Mesendoderm (in vitro differentiated cells): ENCODE measurements around the gene TOMM6. TPM values are rescaled to one million over a fixed set of nuclear protein-coding genes. Genes with fewer than 3 reads are reported as not detected.
A peak's percentile ranks its signal among the peaks of the same experiment; 100 is the strongest.

Source experiments
- DNase-seq: peaks from one replicate; pipeline ENCODE4 v3.0.0; 2013
- H2AK5ac ChIP-seq: 2 replicates; pipeline ENCODE4 v1.6.1; 2013; ENCODE audit warnings: low read length, inconsistent platforms
- H2BK120ac ChIP-seq: 2 replicates; pipeline ENCODE4 v1.6.1; 2013; ENCODE audit warnings: low read depth, mild to moderate bottlenecking, low read length, moderate library complexity, mixed read lengths
- H2BK15ac ChIP-seq: replicated peaks from 2 replicates; pipeline ENCODE4 v1.6.1; 2013; ENCODE audit warnings: low read depth, mild to moderate bottlenecking, moderate library complexity
- H2BK5ac ChIP-seq: 2 replicates; pipeline ENCODE4 v1.6.1; 2013; ENCODE audit warnings: low read length, inconsistent platforms
- H3K18ac ChIP-seq: 2 replicates; pipeline ENCODE4 v1.6.1; 2013; ENCODE audit warnings: mild to moderate bottlenecking, low read length, mixed read lengths
- H3K23ac ChIP-seq: one replicate; pipeline ENCODE4 v1.6.1; 2013; ENCODE audit warnings: low read length
- H3K27ac ChIP-seq: 2 replicates; pipeline ENCODE4 v1.5.1; 2013; ENCODE audit warnings: low read depth, mild to moderate bottlenecking, inconsistent platforms, low read length, moderate library complexity
- H3K27me3 ChIP-seq: 2 replicates; pipeline ENCODE4 v1.6.1; 2013; ENCODE audit warnings: low read length, control low read depth, mild to moderate bottlenecking, inconsistent platforms; ENCODE audit not compliant: insufficient read depth, poor library complexity
- H3K36me3 ChIP-seq: 2 replicates; pipeline ENCODE4 v1.6.1; 2013; ENCODE audit warnings: low read length, inconsistent platforms; ENCODE audit not compliant: control insufficient read depth, insufficient read depth
- H3K4ac ChIP-seq: one replicate; pipeline ENCODE4 v1.6.1; 2013; ENCODE audit warnings: low read depth, mild to moderate bottlenecking, low read length, moderate library complexity
- H3K4me1 ChIP-seq: 2 replicates; pipeline ENCODE4 v1.6.1; 2013; ENCODE audit warnings: low read depth, low read length, inconsistent platforms; ENCODE audit not compliant: control insufficient read depth
- H3K4me2 ChIP-seq: 2 replicates; pipeline ENCODE4 v1.6.1; 2013; ENCODE audit warnings: low read length
- H3K4me3 ChIP-seq: 2 replicates; pipeline ENCODE4 v1.5.1; 2013; ENCODE audit warnings: mild to moderate bottlenecking, low read length
- H3K56ac ChIP-seq: one replicate; pipeline ENCODE4 v1.6.1; 2013; ENCODE audit warnings: low read length
- H3K79me1 ChIP-seq: 2 replicates; pipeline ENCODE4 v1.6.1; 2013; ENCODE audit warnings: low read length, inconsistent platforms
- H3K79me2 ChIP-seq: 2 replicates; pipeline ENCODE4 v1.6.1; 2013; ENCODE audit warnings: mild to moderate bottlenecking, low read length; ENCODE audit not compliant: control insufficient read depth, insufficient read depth
- H3K9ac ChIP-seq: 2 replicates; pipeline ENCODE4 v1.6.1; 2013; ENCODE audit warnings: low read length, inconsistent platforms
- H4K5ac ChIP-seq: one replicate; pipeline ENCODE4 v1.6.1; 2013; ENCODE audit warnings: low read length
- H4K8ac ChIP-seq: one replicate; pipeline ENCODE4 v1.6.1; 2013; ENCODE audit warnings: low read depth, mild to moderate bottlenecking, control low read depth, low read length, moderate library complexity
- WGBS: extraction: QIAGEN DNeasy Blood & Tissue Kit; methylation state at CpG from one replicate; pipeline ENCODE4 v1.1.7; 2013; ENCODE audit warnings: low lambda C conversion rate, missing lambda C conversion rate; ENCODE audit not compliant: insufficient coverage; ENCODE audit errors: extremely low coverage; 5-methylcytosine and 5-hydroxymethylcytosine counted together
- polyA plus RNA-seq, 2 experiments: library from polyadenylated mRNA; stranded (reverse); fragments of 200-250 nt; gene quantifications; one replicate each; pipeline ENCODE4 v1.2.3, GENCODE V29; 2013

Gene TOMM6
- 376 TPM for polyA plus RNA-seq (2013, experiment 1 of 2)
- 369 TPM for polyA plus RNA-seq (2013, experiment 2 of 2)

- Histone ChIP-seq H3K18ac (peak within 1 kb of the TSS; percentile 64), H3K79me1 (peaks cover 9% of the 10 kb centered on the region), H3K23ac (no peak within 1 kb of the TSS), H4K8ac (peak within 1 kb of the TSS; percentile 87), H2AK5ac (peak within 1 kb of the TSS; percentile 98), H2BK120ac (no peak within 1 kb of the TSS), H3K36me3 (peaks cover 7% of the 10 kb centered on the region), H3K4ac (peak within 1 kb of the TSS; percentile 95), H3K4me3 (peak within 1 kb of the TSS; percentile 100), H2BK15ac (no peak within 1 kb of the TSS), H3K4me1 (no peaks in the 10 kb centered on the region), H3K79me2 (peaks cover 7% of the 10 kb centered on the region), H3K4me2 (peak within 1 kb of the TSS; percentile 98), H3K27ac (peak within 1 kb of the TSS; percentile 69), H4K5ac (peak within 1 kb of the TSS; percentile 26), H3K56ac (peak within 1 kb of the TSS; percentile 99), H3K27me3 (peaks cover 5% of the 10 kb centered on the region), H2BK5ac (peak within 1 kb of the TSS; percentile 85), H3K9ac (peak within 1 kb of the TSS; percentile 99)
- WGBS: no CpG with 5 or more reads among the region's 55 CpGs
- DNase-seq: peak; percentile 97
These were observed at the start of gene TOMM6 for GRCh38 chr6:41787219-41787917. TOMM6 (plus strand) TSS chr6:41787694; CDS start chr6:41787698, 4 bp downstream.

- WGBS: no CpG with 5 or more reads among the region's 4 CpGs
These were observed 48.5 kb upstream of the TOMM6 start for GRCh38 chr6:41739041-41739440.

GRCh38 chr6:41740366-41741162 is 46.9 kb upstream of the TOMM6 start:
- Histone ChIP-seq H3K79me1 (no peaks in the 10 kb centered on the region), H4K5ac (no peak overlapping the region), H3K4me3 (no peak overlapping the region), H3K23ac (no peak overlapping the region), H3K27me3 (no peaks in the 10 kb centered on the region), H2AK5ac (no peak overlapping the region), H3K4me1 (no peaks in the 10 kb centered on the region), H3K18ac (no peak overlapping the region), H2BK120ac (no peak overlapping the region), H3K79me2 (no peaks in the 10 kb centered on the region), H2BK15ac (no peak overlapping the region), H3K36me3 (no peaks in the 10 kb centered on the region), H3K27ac (no peak overlapping the region), H3K56ac (no peak overlapping the region), H3K9ac (no peak overlapping the region), H4K8ac (no peak overlapping the region), H2BK5ac (no peak overlapping the region), H3K4me2 (no peak overlapping the region), H3K4ac (no peak overlapping the region)
- WGBS: no CpG with 5 or more reads among the region's 13 CpGs
- DNase-seq: no peak

More at GRCh38 chr6:41739041-41739440, 48.5 kb upstream of the TOMM6 start:
- Histone ChIP-seq H3K79me1 (no peaks in the 10 kb centered on the region), H4K5ac (no peak overlapping the region), H3K36me3 (no peaks in the 10 kb centered on the region), H3K27ac (no peak overlapping the region), H3K4me2 (no peak overlapping the region), H2BK15ac (no peak overlapping the region), H4K8ac (no peak overlapping the region), H3K23ac (no peak overlapping the region), H2BK5ac (no peak overlapping the region), H3K18ac (no peak overlapping the region), H2AK5ac (no peak overlapping the region), H3K4ac (no peak overlapping the region), H3K56ac (no peak overlapping the region), H2BK120ac (no peak overlapping the region), H3K4me3 (no peak overlapping the region), H3K79me2 (no peaks in the 10 kb centered on the region), H3K4me1 (no peaks in the 10 kb centered on the region), H3K27me3 (no peaks in the 10 kb centered on the region), H3K9ac (no peak overlapping the region)
- DNase-seq: peak; percentile 69

GRCh38 chr6:41741625-41742490 is 45.6 kb upstream of the TOMM6 start:
- Histone ChIP-seq H3K27me3 (no peaks in the 10 kb centered on the region), H2AK5ac (no peak overlapping the region), H3K4me1 (no peaks in the 10 kb centered on the region), H4K5ac (no peak overlapping the region), H3K9ac (no peak overlapping the region), H4K8ac (no peak overlapping the region), H3K4me2 (no peak overlapping the region), H3K79me1 (no peaks in the 10 kb centered on the region), H3K36me3 (no peaks in the 10 kb centered on the region), H3K4ac (no peak overlapping the region), H3K27ac (no peak overlapping the region), H3K4me3 (no peak overlapping the region), H3K79me2 (no peaks in the 10 kb centered on the region), H3K23ac (no peak overlapping the region), H2BK120ac (no peak overlapping the region), H2BK5ac (no peak overlapping the region), H2BK15ac (no peak overlapping the region), H3K18ac (no peak overlapping the region), H3K56ac (no peak overlapping the region)
- no CpG with 5 or more reads among the region's 20 CpGs for WGBS
- DNase-seq: peak; percentile 25

GRCh38 chr6:41743406-41744235 is 43.9 kb upstream of the TOMM6 start:
- no peak overlapping the region for H4K5ac ChIP-seq
- no peak overlapping the region for H3K23ac ChIP-seq
- H2AK5ac ChIP-seq: no peak overlapping the region
- no peaks in the 10 kb centered on the region for H3K79me2 ChIP-seq
- H3K4me3 ChIP-seq: no peak overlapping the region
- no peak overlapping the region for H3K27ac ChIP-seq
- DNase-seq: no peak
- H3K4ac ChIP-seq: no peak overlapping the region
- H3K4me2 ChIP-seq: no peak overlapping the region
- H3K36me3 ChIP-seq: no peaks in the 10 kb centered on the region
- no peak overlapping the region for H2BK120ac ChIP-seq
- no CpG with 5 or more reads among the region's 6 CpGs for whole genome bisulfite sequencing
- no peaks in the 10 kb centered on the region for H3K27me3 ChIP-seq
- H3K79me1 ChIP-seq: no peaks in the 10 kb centered on the region
- H3K18ac ChIP-seq: no peak overlapping the region
- H3K4me1 ChIP-seq: no peaks in the 10 kb centered on the region
- H3K9ac ChIP-seq: no peak overlapping the region
- H2BK15ac ChIP-seq: no peak overlapping the region
- no peak overlapping the region for H3K56ac ChIP-seq
- H4K8ac ChIP-seq: no peak overlapping the region
- no peak overlapping the region for H2BK5ac ChIP-seq
